Chondrocyte (in vitro differentiated cells): ENCODE measurements around the gene YARS2. TPM values are rescaled to one million over a fixed set of nuclear protein-coding genes. Genes with fewer than 3 reads are reported as not detected.
A peak's percentile ranks its signal among the peaks of the same experiment; 100 is the strongest.

Experiments used
- DNase-seq: peaks from one replicate; pipeline ENCODE4 v3.0.0; 2021; ENCODE audit warnings: mixed read lengths, low spot score
- H3K27ac Mint-ChIP-seq: one replicate; pipeline ENCODE4 v1.8.0; 2021; ENCODE audit warnings: mild to moderate bottlenecking, moderate library complexity, mixed read lengths; ENCODE audit not compliant: unreplicated experiment
- H3K27me3 Mint-ChIP-seq: 2 replicates; pipeline ENCODE4 v1.8.0; 2021; ENCODE audit warnings: low read depth, mixed read lengths
- H3K36me3 Mint-ChIP-seq: 2 replicates; pipeline ENCODE4 v1.8.0; 2021; ENCODE audit warnings: low read depth, mixed read lengths
- H3K4me1 Mint-ChIP-seq: 2 replicates; pipeline ENCODE4 v1.8.0; 2021; ENCODE audit warnings: low read depth, mild to moderate bottlenecking, mixed read lengths
- H3K4me3 Mint-ChIP-seq: one replicate; pipeline ENCODE4 v1.8.0; 2021; ENCODE audit warnings: mild to moderate bottlenecking, moderate library complexity, mixed read lengths; ENCODE audit not compliant: unreplicated experiment
- H3K9me3 Mint-ChIP-seq: 2 replicates; pipeline ENCODE4 v1.8.0; 2021; ENCODE audit warnings: low read depth, mixed read lengths
- total RNA-seq: library from RNA; stranded (reverse); gene quantifications from 3 replicates; pipeline ENCODE4 v1.2.1, GENCODE V29; 2021
- TF ChIP-seq, protein P1 (sequence below): fragments of 200-600 bp; sonication (generic); IDR thresholded peaks from 2 replicates; pipeline ENCODE4 v1.5.0; 2021; ENCODE audit warnings: antibody characterized with exemption, mild to moderate bottlenecking, moderate library complexity

The YARS2 gene
- total RNA-seq, 1 donor from 2014 or later, result 18.6 TPM

DNA sequence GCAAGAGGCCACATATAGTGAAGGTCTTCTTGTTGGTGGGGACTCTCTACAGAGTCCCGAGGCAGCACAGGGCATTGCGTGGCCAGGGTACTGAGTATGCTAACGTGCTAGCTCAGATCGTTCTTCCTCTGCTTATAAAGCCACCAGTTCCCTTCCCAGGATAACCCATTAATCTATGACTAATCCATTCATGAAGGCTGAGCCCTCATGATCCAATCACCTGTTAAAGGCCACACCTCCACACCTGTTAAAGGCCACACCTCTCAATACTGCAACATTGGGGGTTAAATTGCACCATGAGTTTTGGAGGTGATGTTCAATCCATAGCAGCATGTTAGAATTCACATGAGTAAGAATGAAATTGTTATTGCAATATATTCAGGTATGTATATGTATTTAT, 12.8 kb upstream of the YARS2 start:
- Mint-ChIP-seq H3K9me3 (no peaks in the 10 kb centered on the region), H3K4me3 (no peak overlapping the region), H3K27me3 (peaks cover 25% of the 10 kb centered on the region), H3K36me3 (no peaks in the 10 kb centered on the region), H3K27ac (no peak overlapping the region), H3K4me1 (no peaks in the 10 kb centered on the region)
- no peak for DNase-seq
- TF ChIP-seq, protein P1, sequence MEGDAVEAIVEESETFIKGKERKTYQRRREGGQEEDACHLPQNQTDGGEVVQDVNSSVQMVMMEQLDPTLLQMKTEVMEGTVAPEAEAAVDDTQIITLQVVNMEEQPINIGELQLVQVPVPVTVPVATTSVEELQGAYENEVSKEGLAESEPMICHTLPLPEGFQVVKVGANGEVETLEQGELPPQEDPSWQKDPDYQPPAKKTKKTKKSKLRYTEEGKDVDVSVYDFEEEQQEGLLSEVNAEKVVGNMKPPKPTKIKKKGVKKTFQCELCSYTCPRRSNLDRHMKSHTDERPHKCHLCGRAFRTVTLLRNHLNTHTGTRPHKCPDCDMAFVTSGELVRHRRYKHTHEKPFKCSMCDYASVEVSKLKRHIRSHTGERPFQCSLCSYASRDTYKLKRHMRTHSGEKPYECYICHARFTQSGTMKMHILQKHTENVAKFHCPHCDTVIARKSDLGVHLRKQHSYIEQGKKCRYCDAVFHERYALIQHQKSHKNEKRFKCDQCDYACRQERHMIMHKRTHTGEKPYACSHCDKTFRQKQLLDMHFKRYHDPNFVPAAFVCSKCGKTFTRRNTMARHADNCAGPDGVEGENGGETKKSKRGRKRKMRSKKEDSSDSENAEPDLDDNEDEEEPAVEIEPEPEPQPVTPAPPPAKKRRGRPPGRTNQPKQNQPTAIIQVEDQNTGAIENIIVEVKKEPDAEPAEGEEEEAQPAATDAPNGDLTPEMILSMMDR, result no peak

DNA sequence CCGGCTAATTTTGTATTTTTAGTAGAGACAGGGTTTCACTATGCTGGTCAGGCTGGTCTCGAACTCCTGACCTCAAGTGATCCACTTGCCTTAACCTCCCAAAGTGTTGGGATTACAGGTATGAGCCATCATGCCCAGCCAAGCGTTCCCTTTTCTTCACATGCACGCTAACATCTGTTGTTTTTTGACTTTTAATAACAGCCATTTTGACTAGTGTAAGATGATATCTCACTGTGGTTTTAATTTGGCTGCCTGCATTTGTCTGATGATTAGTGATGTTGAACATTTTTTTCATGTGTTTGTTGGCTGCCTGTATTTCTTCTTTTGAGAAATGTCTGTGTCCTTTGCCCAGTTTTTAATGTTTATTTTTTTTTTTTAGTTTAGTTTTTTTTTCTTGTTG, 10.2 kb upstream of the YARS2 start:
- DNase-seq, result no peak
- no peaks in the 10 kb centered on the region for H3K36me3 Mint-ChIP-seq
- TF ChIP-seq, protein P1, result no peak
- H3K9me3 Mint-ChIP-seq, result no peaks in the 10 kb centered on the region
- H3K4me1 Mint-ChIP-seq, result no peaks in the 10 kb centered on the region
- no peak overlapping the region for H3K27ac Mint-ChIP-seq
- H3K4me3 Mint-ChIP-seq, result no peak overlapping the region
- peaks cover 32% of the 10 kb centered on the region for H3K27me3 Mint-ChIP-seq

DNA sequence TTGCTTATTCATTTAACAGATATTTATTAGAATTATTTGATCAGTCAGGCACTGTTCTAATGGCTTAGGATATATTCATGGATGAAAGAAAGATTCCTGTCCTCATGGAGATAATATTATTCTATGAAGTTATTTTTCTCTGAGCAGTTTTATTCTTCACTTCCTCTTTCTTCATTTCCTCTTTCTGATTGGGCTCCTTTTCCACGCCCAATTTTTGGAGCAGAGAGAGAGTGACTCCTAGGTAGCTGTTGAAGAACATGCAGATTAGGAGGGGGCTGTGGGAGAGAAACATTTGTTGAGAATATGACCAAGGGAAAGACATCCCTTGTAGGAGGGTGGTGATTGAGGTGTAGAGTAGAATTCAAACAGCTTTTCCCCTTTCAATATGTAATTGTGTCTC, 6.0 kb upstream of the YARS2 start:
- H3K9me3 Mint-ChIP-seq, result no peaks in the 10 kb centered on the region
- no peak overlapping the region for H3K27ac Mint-ChIP-seq
- H3K36me3 Mint-ChIP-seq, result no peaks in the 10 kb centered on the region
- TF ChIP-seq, protein P1, result no peak
- peaks cover 22% of the 10 kb centered on the region for H3K27me3 Mint-ChIP-seq
- DNase-seq, result no peak
- peaks cover 2% of the 10 kb centered on the region for H3K4me1 Mint-ChIP-seq
- no peak overlapping the region for H3K4me3 Mint-ChIP-seq

DNA sequence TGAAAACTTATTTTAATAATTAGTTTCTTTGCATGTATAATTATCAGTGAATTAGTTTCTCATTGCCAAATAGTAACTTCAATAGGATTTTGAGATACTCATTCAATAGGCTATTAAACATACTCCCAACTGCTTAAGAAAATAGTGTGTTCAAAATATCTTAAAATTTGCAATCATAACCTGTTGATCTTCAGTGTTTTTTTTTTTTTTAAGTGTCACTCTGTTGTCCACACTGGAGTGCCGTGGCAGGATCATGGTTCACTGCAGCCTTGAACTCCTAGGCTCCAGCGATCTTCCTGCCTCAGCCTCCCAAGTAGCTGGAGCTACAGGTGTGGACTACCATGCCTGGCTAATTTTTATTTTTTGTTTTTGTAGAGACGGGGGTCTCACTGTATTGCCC, 1.5 kb upstream of the YARS2 start:
- TF ChIP-seq, protein P1, result no peak
- Mint-ChIP-seq H3K4me1 (peaks cover 26% of the 10 kb centered on the region), H3K27ac (no peak overlapping the region), H3K27me3 (peaks cover 13% of the 10 kb centered on the region), H3K9me3 (no peaks in the 10 kb centered on the region), H3K4me3 (no peak overlapping the region), H3K36me3 (peaks cover 6% of the 10 kb centered on the region)
- no peak for DNase-seq

DNA sequence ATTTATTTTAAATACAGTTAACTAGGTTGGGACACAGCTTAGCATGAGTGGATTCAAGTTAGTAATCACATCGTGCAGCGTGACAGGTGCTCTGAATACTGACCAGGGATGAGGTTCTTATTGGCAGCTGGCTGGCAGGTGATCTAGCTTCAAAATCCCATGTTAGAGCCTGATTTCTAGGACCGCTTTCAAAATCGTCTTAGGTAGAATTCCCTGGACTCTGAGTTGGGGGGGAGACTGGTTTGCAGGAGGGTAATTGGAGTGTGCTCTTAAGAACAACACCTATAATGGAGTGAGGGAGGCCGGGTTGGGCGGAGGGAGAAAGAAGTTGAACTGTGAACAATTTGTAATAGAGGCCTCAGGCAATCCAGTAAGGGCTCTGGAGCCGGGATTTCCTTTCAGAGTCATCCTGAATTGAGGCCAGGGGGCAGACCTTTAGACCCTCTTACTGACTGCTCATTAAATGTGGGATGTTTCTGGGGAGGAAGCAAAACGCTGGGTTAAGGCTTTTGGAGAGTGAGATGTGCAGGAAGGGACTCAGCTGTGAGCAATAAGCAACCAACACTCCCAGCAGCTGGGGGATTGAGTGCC, 874 bp upstream of the YARS2 start:
- Mint-ChIP-seq H3K4me1 (peaks cover 26% of the 10 kb centered on the region), H3K27me3 (peaks cover 11% of the 10 kb centered on the region), H3K27ac (peak overlapping the region; percentile 86), H3K36me3 (peaks cover 6% of the 10 kb centered on the region), H3K4me3 (peak overlapping the region; percentile 89), H3K9me3 (no peaks in the 10 kb centered on the region)
- no peak for DNase-seq
- TF ChIP-seq, protein P1, result no peak
